ENCODE data around the gene SORCS2. TPM values are rescaled to one million over a fixed set of nuclear protein-coding genes. Genes with fewer than 3 reads are reported as not detected.

Gene SORCS2
- total RNA-seq, 4 donors from 2014 or later, result 0.07 to 1.2 (median 0.11) TPM

DNA sequence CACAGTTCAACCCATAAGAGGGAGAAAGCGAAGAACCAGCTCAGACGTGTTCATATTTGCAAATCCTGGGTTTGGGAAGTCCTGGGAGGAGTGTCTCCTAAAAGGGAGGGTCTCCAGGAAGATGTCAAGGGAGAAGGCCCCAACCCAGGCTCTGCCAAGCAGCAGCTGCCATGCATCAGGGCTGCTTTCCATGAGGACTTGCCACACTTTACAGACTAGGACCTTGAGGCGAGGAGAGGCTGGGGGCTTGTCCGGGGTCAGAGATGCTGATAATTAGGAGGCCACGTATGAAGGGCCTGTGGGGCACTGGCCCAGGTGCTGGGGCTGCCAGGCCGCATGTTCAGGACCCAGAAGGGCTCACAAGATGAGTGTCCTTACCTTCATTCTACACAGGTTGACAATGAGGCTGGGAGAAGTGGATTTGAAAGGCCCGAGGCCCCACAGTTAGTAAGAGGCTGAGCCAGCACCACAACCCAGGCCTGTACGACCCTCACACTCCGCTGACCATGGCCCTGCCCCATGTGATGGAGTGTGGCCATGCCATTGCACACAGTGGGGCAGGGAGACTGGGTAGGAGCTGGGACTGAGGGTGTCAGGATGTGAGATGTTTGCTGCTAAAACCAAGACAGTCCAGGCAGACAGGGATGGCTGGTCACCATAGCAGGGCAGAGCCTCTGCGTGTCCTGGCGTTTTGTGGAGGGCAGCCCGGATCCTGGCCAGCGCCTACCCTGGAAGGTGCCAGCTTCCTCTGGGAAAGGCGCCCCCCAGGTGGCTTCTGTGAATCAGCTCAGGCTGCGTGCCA lies 147.6 kb downstream of the SORCS2 start:
- ATAC-seq, result no peak
- intact Hi-C loops (cut with DNase I; ENCODE audit: low total_unique reads), result no loop called here
- in situ Hi-C loops (cut with MboI; ENCODE audit: low sequenced_read_pairs in 4 of 4), result no loop called here

DNA sequence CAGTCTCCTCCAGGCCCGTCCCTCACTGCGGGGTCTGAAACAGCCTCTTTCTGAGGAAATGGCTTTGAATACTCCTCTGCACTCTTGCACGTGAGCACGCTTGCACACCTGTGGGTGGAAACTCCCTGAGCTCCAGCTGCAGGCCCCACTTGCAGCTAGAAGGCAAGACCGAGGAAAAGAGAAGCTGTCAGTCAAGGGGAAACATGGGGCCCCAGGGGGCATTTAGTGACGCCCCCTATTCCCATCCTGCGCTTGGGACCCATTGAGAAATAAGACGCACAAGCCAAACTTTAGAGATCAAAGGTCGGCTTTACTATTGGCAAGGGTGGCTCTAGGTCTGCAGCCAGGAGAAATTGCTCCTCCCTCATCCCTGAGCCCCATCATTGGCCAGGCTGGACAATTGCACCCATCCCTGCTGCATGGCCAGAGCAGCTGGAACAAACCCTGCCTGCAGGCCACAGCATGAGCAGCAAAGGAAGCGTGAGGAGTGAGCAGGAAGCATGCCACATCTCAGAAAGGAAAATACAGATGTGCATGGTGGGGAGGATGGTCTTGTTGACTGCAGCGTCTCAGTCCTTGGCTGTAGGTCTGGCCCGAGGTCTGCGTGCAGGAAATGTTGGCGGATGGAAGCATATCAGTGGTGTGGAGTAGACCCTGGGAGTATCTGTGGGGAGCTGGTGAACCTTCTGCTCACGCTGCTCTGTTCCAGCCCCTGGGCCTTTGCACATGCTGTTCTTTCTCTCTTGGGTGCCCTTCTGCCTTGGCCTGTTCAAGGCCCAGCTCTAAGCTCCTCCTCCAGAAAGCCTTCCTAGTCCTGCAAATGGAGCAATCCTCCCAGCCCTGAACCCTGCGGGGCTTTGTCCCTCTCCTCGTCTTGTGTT lies 148.5 kb downstream of the SORCS2 start:
- TF ChIP-seq, protein P1, sequence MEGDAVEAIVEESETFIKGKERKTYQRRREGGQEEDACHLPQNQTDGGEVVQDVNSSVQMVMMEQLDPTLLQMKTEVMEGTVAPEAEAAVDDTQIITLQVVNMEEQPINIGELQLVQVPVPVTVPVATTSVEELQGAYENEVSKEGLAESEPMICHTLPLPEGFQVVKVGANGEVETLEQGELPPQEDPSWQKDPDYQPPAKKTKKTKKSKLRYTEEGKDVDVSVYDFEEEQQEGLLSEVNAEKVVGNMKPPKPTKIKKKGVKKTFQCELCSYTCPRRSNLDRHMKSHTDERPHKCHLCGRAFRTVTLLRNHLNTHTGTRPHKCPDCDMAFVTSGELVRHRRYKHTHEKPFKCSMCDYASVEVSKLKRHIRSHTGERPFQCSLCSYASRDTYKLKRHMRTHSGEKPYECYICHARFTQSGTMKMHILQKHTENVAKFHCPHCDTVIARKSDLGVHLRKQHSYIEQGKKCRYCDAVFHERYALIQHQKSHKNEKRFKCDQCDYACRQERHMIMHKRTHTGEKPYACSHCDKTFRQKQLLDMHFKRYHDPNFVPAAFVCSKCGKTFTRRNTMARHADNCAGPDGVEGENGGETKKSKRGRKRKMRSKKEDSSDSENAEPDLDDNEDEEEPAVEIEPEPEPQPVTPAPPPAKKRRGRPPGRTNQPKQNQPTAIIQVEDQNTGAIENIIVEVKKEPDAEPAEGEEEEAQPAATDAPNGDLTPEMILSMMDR (IDR thresholded peaks at IDR 0.05 in 4 of 5, conservative IDR thresholded peaks at IDR 0.05 in 1 of 5), result no peak
- TF ChIP-seq POLR2A (IDR thresholded peaks at IDR 0.05), result no peak

More for the DNA sequence above, 147.6 kb downstream of the SORCS2 start:
- Histone ChIP-seq H3K4me1 (no peaks in the 10 kb centered on the region), H3K36me3 (no peaks in the 10 kb centered on the region), H3K27me3 (no peaks in the 10 kb centered on the region), H3K4me3 (no peak overlapping the region), H3K9me3 (no peaks in the 10 kb centered on the region), H3K27ac (no peak overlapping the region)
- no peak for TF ChIP-seq POLR2A (IDR thresholded peaks at IDR 0.05)
- TF ChIP-seq, protein P1 (IDR thresholded peaks at IDR 0.05 in 4 of 5, conservative IDR thresholded peaks at IDR 0.05 in 1 of 5), result no peak
- DNase-seq, result no peak

DNA sequence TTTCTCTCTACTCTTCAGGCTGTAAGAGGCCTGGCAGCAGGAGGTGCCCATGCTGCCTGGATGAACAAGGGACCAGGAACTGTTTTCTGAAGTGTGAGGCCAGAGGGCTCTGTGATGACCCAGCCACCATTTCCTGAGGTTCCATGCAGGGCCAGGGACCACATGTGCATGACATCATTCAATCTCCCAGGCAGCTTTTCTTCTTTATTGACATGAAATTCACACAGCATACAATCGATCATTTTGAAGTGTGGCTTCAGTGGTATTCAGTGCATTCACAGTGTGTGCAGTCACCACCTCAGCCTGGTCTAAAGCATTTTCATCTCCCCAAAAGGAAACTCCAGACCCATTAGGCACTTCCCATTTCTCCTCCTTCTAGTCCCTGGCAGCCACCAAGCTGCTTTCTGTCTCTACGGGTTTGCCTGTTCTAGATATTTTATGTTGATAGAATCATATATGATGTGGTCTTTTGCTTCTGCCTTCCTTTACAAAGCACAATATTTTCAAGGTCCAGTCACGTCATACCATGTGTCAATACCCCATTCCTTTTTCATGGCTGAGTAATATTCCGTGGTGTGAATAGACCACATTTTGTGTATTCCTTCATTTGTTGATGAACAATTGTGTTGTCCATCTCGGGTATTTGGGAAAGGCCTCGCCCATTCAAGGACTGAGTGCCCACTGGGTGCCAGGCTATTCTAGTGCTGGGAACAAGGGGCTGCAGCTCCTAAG lies 149.3 kb downstream of the SORCS2 start:
- Histone ChIP-seq H3K27ac (no peak overlapping the region), H3K9me3 (no peaks in the 10 kb centered on the region), H3K36me3 (no peaks in the 10 kb centered on the region), H3K4me1 (no peaks in the 10 kb centered on the region), H3K27me3 (no peaks in the 10 kb centered on the region), H3K4me3 (no peak overlapping the region)
- intact Hi-C loops (cut with DNase I; ENCODE audit: low total_unique reads), result no loop called here
- in situ Hi-C loops (cut with MboI; ENCODE audit: low sequenced_read_pairs in 4 of 4), result no loop called here
- DNase-seq (no peak), ATAC-seq (no peak)
- no peak for TF ChIP-seq POLR2A (IDR thresholded peaks at IDR 0.05)
- TF ChIP-seq, protein P1 (IDR thresholded peaks at IDR 0.05 in 4 of 5, conservative IDR thresholded peaks at IDR 0.05 in 1 of 5), result no peak

More for the DNA sequence above, 148.5 kb downstream of the SORCS2 start:
- no peak for DNase-seq
- in situ Hi-C loops (cut with MboI; ENCODE audit: low sequenced_read_pairs in 4 of 4), result no loop called here
- ATAC-seq, result no peak
- Histone ChIP-seq H3K4me3 (no peak overlapping the region), H3K36me3 (no peaks in the 10 kb centered on the region), H3K9me3 (no peaks in the 10 kb centered on the region), H3K27me3 (no peaks in the 10 kb centered on the region), H3K4me1 (no peaks in the 10 kb centered on the region), H3K27ac (no peak overlapping the region)
- intact Hi-C loops (cut with DNase I; ENCODE audit: low total_unique reads), result no loop called here

DNA sequence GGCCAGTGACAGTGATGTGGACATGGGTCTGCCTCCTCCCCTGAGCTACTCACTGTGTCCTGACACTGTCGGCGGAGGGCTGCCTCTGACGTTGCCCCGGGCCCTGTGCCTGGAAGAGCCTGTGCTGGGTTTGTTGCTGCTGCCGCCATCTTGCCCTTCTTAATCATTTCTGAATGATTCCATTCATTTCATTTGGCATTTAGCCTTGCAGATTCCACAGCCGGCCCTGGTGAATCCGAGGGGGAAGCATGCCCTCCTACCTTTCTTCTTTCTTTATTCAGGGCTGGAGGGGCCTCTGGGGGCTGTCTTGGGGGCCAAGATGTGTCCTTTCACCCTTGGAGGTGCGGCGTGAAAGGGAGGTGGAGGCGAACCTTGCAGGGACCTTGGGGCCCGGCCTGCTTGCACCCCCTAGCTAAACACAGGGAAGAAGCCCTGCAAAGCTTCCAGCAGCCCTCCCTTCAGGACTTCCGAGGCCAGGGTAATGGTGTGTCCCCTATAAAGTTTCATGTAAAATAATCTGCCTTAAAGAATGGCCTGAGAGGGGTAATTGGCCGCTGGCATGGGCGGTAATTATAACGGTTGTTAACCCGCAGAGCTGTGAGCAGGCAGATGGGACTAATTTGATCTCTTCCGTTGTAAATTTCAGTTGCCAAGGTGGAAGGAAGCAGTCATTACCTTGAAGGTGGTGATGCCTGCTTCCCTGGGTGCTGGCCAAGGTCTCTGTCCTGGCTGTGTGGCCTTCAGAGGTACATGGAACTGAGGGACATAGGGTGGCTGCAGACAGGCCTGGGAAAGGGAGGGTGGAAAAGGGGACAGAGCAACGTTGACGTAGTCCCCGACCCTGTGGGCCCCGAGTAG lies 150.1 kb downstream of the SORCS2 start:
- TF ChIP-seq, protein P1 (IDR thresholded peaks at IDR 0.05 in 4 of 5, conservative IDR thresholded peaks at IDR 0.05 in 1 of 5), result no peak
- no peak overlapping the region for H3K4me3 ChIP-seq
- in situ Hi-C loops (cut with MboI; ENCODE audit: low sequenced_read_pairs in 4 of 4) (no loop called here), intact Hi-C loops (cut with DNase I; ENCODE audit: low total_unique reads) (no loop called here)
- H3K27me3 ChIP-seq, result no peaks in the 10 kb centered on the region
- ATAC-seq (no peak), DNase-seq (no peak)
- no peaks in the 10 kb centered on the region for H3K4me1 ChIP-seq
- no peaks in the 10 kb centered on the region for H3K9me3 ChIP-seq
- H3K27ac ChIP-seq, result no peak overlapping the region
- H3K36me3 ChIP-seq, result no peaks in the 10 kb centered on the region

All from gastrocnemius medialis (tissue), 4 donors.